Placental pericyte (primary cell): ENCODE measurements around the gene BECN2. TPM values are rescaled to one million over a fixed set of nuclear protein-coding genes. Genes with fewer than 3 reads are reported as not detected.

ENCODE experiments used
- total RNA-seq: library from RNA; depleted of rRNA; stranded (reverse); fragments of >200 nt; gene quantifications from 2 replicates; pipeline ENCODE4 v1.2.3, GENCODE V29; 2012

BECN2 gene, protein sequence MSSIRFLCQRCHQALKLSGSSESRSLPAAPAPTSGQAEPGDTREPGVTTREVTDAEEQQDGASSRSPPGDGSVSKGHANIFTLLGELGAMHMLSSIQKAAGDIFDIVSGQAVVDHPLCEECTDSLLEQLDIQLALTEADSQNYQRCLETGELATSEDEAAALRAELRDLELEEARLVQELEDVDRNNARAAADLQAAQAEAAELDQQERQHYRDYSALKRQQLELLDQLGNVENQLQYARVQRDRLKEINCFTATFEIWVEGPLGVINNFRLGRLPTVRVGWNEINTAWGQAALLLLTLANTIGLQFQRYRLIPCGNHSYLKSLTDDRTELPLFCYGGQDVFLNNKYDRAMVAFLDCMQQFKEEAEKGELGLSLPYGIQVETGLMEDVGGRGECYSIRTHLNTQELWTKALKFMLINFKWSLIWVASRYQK
- total RNA-seq = not detected in 2 replicates

GRCh38 chr1:241957692-241958494, at the start of gene BECN2:
BECN2 (plus strand) TSS chr1:241957767; CDS start chr1:241957767, 0 bp downstream.

DNA sequence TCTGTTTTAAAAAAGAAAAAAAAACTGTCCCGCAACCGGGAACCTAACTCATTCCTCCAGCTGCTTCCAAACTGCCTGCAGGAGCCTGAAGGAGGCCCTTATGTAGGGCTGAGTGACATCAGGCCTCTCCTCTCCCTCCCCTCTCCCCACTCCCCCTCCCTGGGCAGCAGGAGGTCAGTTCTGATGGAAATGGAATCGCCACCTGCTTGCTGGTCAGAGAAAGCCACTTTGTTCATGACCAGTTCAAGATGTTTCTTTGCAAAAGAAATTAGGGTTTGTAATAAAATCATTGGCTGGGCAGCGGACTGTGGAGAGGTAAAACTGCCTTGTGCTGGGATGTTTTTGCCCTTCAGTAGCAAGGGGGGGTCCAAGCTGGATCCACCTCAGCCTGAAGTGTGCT, 41.5 kb downstream of the BECN2 start, which contains the start of gene MAP1LC3C:
Gene MAP1LC3C, minus strand, starts transcription at position 73 of the 400 bp plus-strand sequence. CDS start 90 bp downstream, outside the sequence.

Other genes starting within 250 kb of the BECN2 start
- 2.8 and 23.8 TPM in 2 replicates for gene EXO1, start 109.6 kb upstream of the BECN2 start, total RNA-seq
- 0.14 and 0.22 TPM in 2 replicates for gene MAP1LC3C, start 41.3 kb downstream of the BECN2 start, total RNA-seq